ENCODE data around the gene TAF5L.
A peak's percentile ranks its signal among the peaks of the same experiment; 100 is the strongest.

The TAF5L gene

GRCh38 chr1:229625915-229626831, at the start of gene TAF5L, which contains the start of gene URB2:
Gene TAF5L, minus strand, starts transcription at chr1:229626122. Its CDS starts 11,640 bp downstream, at chr1:229614482.
Gene URB2, plus strand, starts transcription at chr1:229626247. Its CDS starts 1,387 bp downstream, at chr1:229627634.
- Mint-ChIP-seq H3K4me3 (peak within 1 kb of the TSS; percentile 93 to 100), H3K27me3 (no peaks in the 10 kb centered on the region), H3K9me3 (no peaks in the 10 kb centered on the region), H3K4me1 (peaks cover 69% of the 10 kb centered on the region), H3K27ac (peak within 1 kb of the TSS; percentile 99)
- ATAC-seq (peak; percentile 94), DNase-seq (peak; percentile 90)

GRCh38 chr1:229675396-229675795, 49.5 kb upstream of the TAF5L start:
- DNase-seq (no peak), ATAC-seq (no peak)
- no peaks in the 10 kb centered on the region for H3K9me3 Mint-ChIP-seq
- H3K4me3 Mint-ChIP-seq: no peak overlapping the region
- peaks cover 24% of the 10 kb centered on the region for H3K4me1 Mint-ChIP-seq
- no peak overlapping the region for H3K27ac Mint-ChIP-seq
- H3K27me3 Mint-ChIP-seq: no peaks in the 10 kb centered on the region

GRCh38 chr1:229674042-229674441, 48.1 kb upstream of the TAF5L start:
- DNase-seq: no peak
- H3K27ac Mint-ChIP-seq: no peak overlapping the region
- no peaks in the 10 kb centered on the region for H3K9me3 Mint-ChIP-seq

GRCh38 chr1:229672246-229672645, 46.3 kb upstream of the TAF5L start:
- no peaks in the 10 kb centered on the region for H3K27me3 Mint-ChIP-seq
- DNase-seq: no peak
- H3K27ac Mint-ChIP-seq: no peak overlapping the region
- no peaks in the 10 kb centered on the region for H3K9me3 Mint-ChIP-seq
- H3K4me1 Mint-ChIP-seq: peaks cover 24% of the 10 kb centered on the region
- ATAC-seq: no peak
- no peak overlapping the region for H3K4me3 Mint-ChIP-seq

More at GRCh38 chr1:229674042-229674441, 48.1 kb upstream of the TAF5L start:
- peak; percentile 70 for ATAC-seq
- no peaks in the 10 kb centered on the region for H3K27me3 Mint-ChIP-seq
- H3K4me3 Mint-ChIP-seq: no peak overlapping the region
- H3K4me1 Mint-ChIP-seq: peaks cover 24% of the 10 kb centered on the region

GRCh38 chr1:229671310-229671709, 45.4 kb upstream of the TAF5L start:
- no peak overlapping the region for H3K4me3 Mint-ChIP-seq
- H3K27me3 Mint-ChIP-seq: no peaks in the 10 kb centered on the region
- no peak overlapping the region for H3K27ac Mint-ChIP-seq
- peaks cover 24% of the 10 kb centered on the region for H3K4me1 Mint-ChIP-seq
- H3K9me3 Mint-ChIP-seq: no peaks in the 10 kb centered on the region
- no peak for ATAC-seq
- no peak for DNase-seq

GRCh38 chr1:229669333-229669732, 43.4 kb upstream of the TAF5L start:
- DNase-seq (no peak), ATAC-seq (no peak)
- Mint-ChIP-seq H3K4me3 (no peak overlapping the region), H3K27me3 (no peaks in the 10 kb centered on the region), H3K4me1 (peaks cover 22% of the 10 kb centered on the region), H3K9me3 (no peaks in the 10 kb centered on the region), H3K27ac (no peak overlapping the region)

- Mint-ChIP-seq H3K9me3 (no peaks in the 10 kb centered on the region), H3K27me3 (no peaks in the 10 kb centered on the region), H3K27ac (no peak overlapping the region), H3K4me3 (no peak overlapping the region), H3K4me1 (peaks cover 7% of the 10 kb centered on the region)
- ATAC-seq: no peak
- no peak for DNase-seq
These were observed 40.7 kb upstream of the TAF5L start for GRCh38 chr1:229666585-229666984.

- ATAC-seq: no peak
- DNase-seq: no peak
- no peak overlapping the region for H3K27ac Mint-ChIP-seq
- H3K9me3 Mint-ChIP-seq: no peaks in the 10 kb centered on the region
- H3K27me3 Mint-ChIP-seq: no peaks in the 10 kb centered on the region
- H3K4me1 Mint-ChIP-seq: peaks cover 7% of the 10 kb centered on the region
- H3K4me3 Mint-ChIP-seq: no peak overlapping the region
These were observed 40.1 kb upstream of the TAF5L start for GRCh38 chr1:229665912-229666558.

- H3K9me3 Mint-ChIP-seq: no peaks in the 10 kb centered on the region
- DNase-seq: peak; percentile 79 to 91
These were observed 38.3 kb upstream of the TAF5L start for GRCh38 chr1:229664133-229664689.

GRCh38 chr1:229661897-229662296, 36.0 kb upstream of the TAF5L start:
- no peak overlapping the region for H3K4me3 Mint-ChIP-seq

More at GRCh38 chr1:229664133-229664689, 38.3 kb upstream of the TAF5L start:
- ATAC-seq: peak; percentile 94
- Mint-ChIP-seq H3K27me3 (no peaks in the 10 kb centered on the region), H3K27ac (no peak overlapping the region), H3K4me3 (no peak overlapping the region), H3K4me1 (peaks cover 9% of the 10 kb centered on the region)

GRCh38 chr1:229661022-229661877, 35.3 kb upstream of the TAF5L start:
- DNase-seq (peak; percentile 53 to 65), ATAC-seq (peak; percentile 47)
- peaks cover 23% of the 10 kb centered on the region for H3K4me1 Mint-ChIP-seq
- no peaks in the 10 kb centered on the region for H3K27me3 Mint-ChIP-seq
- no peak overlapping the region for H3K4me3 Mint-ChIP-seq
- H3K27ac Mint-ChIP-seq: no peak overlapping the region
- H3K9me3 Mint-ChIP-seq: no peaks in the 10 kb centered on the region

More at GRCh38 chr1:229661897-229662296, 36.0 kb upstream of the TAF5L start:
- peaks cover 23% of the 10 kb centered on the region for H3K4me1 Mint-ChIP-seq
- no peak overlapping the region for H3K27ac Mint-ChIP-seq
- no peaks in the 10 kb centered on the region for H3K9me3 Mint-ChIP-seq
- no peaks in the 10 kb centered on the region for H3K27me3 Mint-ChIP-seq
- ATAC-seq (no peak), DNase-seq (no peak)

- DNase-seq: no peak
- ATAC-seq: peak; percentile 78
- H3K4me1 Mint-ChIP-seq: peaks cover 23% of the 10 kb centered on the region
- H3K27ac Mint-ChIP-seq: peak overlapping the region; percentile 30 to 36
- no peaks in the 10 kb centered on the region for H3K27me3 Mint-ChIP-seq
- no peaks in the 10 kb centered on the region for H3K9me3 Mint-ChIP-seq
- no peak overlapping the region for H3K4me3 Mint-ChIP-seq
These were observed 32.3 kb upstream of the TAF5L start for GRCh38 chr1:229657993-229658755.

GRCh38 chr1:229655781-229656180, 29.9 kb upstream of the TAF5L start:
- Mint-ChIP-seq H3K4me3 (no peak overlapping the region), H3K27me3 (no peaks in the 10 kb centered on the region), H3K27ac (peak overlapping the region in 1 of 2 donors; percentile 42), H3K4me1 (peaks cover 14% of the 10 kb centered on the region), H3K9me3 (no peaks in the 10 kb centered on the region)
- ATAC-seq (no peak), DNase-seq (no peak)

- H3K27ac Mint-ChIP-seq: peak overlapping the region in 1 of 2 donors; percentile 84
- no peaks in the 10 kb centered on the region for H3K9me3 Mint-ChIP-seq
These were observed 27.5 kb upstream of the TAF5L start for GRCh38 chr1:229653420-229653819.

More at GRCh38 chr1:229653420-229653819, 27.5 kb upstream of the TAF5L start:
- ATAC-seq (no peak), DNase-seq (no peak)
- Mint-ChIP-seq H3K27me3 (no peaks in the 10 kb centered on the region), H3K4me1 (peaks cover 12% of the 10 kb centered on the region), H3K4me3 (no peak overlapping the region)

Measured in stimulated activated naive CD8-positive, alpha-beta T cell treated with anti-CD3 and anti-CD28 coated beads, Interleukin-15, amount 100 ng/mL, for 72 hours (primary cell).